TTC549 (cell line): ENCODE results near the gene CRYBA4.
"Not testable (repeated sequence)": the region's sequence is repeated elsewhere in the genome, so short reads cannot be mapped to it uniquely, and the experiment has no call there.

ENCODE experiments used
- FAIRE-seq: peaks from 2 replicates; lab custom pipeline; 2012; peaks lifted over from hg19 to GRCh38; lab: Jason Lieb, UNC

Gene CRYBA4

DNA sequence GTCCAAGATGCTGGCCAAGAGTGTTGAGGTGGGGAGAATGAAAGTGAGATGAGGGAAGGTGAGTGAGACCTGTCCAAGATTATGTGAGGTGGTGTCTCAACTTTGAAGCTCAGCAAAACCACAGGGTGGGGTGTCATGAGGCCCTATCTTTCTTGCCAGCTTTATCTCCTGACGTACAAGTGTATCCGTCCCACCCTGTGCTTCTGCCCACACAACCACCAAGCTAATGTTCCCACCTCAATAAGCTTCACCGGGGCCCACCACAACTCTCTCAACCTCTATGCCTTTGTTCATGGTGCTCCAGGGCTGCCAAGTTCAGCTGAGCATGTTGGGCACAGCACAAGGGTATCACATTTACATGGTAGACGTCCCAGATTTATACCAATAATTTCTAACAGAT, 24.7 kb upstream of the CRYBA4 start:
- no peak for FAIRE-seq

DNA sequence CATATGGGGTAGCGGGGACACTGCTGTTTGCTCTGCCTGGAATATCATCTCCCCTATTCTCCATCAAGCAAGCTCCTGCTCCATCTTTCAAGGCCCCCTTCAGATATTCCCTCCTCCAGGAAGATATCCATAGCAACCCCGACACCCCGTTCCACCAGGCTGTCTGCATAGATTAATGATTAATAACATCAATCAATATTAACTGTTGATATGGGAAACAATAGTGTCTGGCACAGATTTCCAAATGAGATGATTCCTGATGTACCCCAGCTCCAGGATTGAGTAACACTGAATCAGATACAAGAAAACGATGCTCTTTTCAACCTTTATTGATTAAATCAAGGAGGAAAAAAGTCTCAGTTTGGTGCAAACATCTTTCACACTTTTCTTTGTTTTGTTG, 24.3 kb upstream of the CRYBA4 start:
- FAIRE-seq = no peak

DNA sequence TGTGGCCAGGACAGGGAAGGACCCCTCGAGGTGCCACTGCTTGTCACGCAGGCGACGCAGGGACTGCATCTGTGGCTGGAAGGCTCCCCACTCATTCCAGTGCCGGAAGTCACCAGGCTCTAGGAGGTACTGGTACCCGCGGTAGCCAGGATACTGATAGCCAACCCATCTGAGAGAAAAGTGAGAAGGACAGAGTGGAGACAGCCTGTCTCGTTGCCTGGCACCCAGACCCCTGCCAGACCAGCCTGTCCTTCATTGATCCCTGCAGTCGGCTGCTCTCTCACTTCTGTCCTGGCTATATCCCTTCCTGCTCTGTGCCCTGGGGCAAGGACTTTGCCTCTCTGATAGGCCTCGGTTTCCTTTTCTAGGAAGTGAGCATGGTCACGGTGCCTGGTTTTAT, 22.3 kb upstream of the CRYBA4 start:
- FAIRE-seq = no peak

DNA sequence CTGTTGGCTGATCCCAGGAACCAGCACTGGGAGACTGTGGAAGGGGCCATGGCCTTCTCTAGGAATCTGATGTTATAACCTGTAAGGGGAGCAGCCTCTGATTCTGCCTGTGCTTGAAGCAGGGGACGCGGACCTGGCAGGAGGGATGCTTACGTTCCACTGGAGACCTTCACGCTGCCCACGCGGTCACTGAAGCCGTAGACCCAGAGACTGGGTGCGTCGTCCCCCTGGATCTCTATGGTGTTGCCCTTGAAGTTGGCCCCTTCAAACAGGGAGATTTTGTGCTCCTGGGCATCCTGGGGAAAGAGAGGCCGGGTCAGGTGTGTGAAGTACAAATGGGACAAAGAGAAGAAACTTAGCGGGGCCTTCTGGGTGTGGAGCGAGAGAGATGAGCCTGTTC, 20.0 kb upstream of the CRYBA4 start:
- no peak for FAIRE-seq

DNA sequence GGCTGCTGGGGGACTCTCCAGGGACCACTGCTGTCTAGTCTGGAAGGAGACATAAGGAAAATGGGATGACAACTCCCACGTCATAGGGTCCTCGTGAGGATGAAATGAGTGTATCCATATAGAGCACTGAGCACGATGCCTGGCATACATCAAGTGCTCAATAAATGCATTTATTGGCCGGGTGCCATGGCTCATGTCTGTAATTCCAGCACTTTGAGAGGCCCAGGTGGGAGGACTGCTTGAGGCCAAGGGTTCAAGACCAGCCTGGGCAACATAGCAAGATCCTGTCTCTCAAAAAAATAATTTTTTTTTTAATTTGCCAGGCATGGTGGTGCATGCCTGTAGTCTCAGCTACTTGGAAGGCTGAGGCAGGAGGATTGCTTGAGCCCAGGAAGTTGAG, 19.6 kb upstream of the CRYBA4 start:
- no peak for FAIRE-seq

DNA sequence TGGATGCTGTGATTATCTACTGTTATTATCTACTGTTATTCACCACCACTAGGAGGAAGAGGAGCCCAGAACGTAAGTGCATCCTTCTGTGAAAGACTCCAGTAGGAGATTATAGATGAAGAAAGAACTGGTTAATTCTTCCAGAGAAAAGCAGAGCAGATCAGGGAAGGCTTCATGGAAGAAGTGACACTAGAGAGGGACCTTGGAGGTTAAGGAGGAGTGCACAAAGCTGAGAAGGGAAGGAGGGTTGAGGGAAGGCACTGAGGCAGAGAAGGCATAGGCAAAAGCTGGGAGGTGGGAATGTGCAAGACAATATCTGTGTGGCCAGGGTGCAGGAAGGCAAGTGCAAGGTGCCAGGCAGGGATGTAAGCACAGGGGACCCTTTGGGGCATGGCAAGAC, 17.4 kb upstream of the CRYBA4 start:
- FAIRE-seq = no peak

DNA sequence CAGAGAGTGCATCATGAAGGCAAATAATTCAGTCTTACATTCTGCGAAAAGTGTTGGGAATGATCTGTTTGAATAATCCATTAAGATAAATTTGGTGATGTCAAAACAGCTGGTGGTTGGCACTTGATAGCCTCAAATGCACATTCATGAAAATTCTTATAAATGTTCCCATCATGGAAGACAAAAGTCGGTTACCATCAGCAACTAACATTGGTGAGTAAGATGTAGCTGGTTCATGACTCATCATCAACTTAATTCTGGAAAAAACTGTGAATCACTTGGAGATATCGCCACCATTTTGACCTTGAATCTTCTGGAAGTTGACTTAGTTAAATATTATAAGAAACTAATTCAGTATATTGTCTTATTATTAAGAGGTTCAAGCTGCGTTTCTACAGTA, 15.2 kb upstream of the CRYBA4 start:
- FAIRE-seq = no peak

DNA sequence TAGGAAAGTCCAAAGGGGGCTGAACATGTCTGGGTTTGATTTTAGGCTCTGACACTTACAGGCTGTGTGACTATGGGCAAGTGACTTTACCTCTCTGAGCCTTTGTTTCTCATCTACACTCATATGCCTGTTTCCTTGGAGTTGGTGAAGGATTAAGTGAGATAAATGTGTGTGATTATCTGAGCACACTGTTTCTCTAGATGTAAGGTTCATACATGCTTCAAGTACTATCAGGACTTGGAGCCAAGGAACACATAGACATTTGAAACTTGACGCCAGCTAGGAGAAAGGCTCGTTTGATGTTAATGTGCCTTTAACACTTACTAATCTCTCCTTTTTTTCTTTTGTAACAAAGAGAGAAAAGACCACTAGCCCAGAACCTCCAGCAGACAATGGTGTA, 13.6 kb upstream of the CRYBA4 start:
- FAIRE-seq = no peak

DNA sequence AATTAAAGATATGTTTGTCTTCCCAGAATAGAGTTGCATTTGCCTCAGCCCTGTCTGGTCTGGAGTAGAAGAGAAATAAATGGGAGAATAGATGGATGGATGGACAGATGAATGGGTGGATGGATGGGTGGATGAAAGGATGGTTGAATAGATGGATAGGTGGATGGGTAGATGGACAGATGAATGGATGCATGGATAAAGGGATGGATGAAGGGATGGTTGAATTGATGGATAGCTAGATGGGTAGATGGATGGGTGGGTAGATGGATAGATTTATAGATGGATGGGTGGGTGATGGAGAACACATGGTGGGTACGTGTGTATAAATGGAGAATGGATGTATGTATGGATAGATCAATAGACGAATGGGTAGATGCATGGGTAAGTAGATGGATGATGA, 12.5 kb upstream of the CRYBA4 start:
- FAIRE-seq = no peak

DNA sequence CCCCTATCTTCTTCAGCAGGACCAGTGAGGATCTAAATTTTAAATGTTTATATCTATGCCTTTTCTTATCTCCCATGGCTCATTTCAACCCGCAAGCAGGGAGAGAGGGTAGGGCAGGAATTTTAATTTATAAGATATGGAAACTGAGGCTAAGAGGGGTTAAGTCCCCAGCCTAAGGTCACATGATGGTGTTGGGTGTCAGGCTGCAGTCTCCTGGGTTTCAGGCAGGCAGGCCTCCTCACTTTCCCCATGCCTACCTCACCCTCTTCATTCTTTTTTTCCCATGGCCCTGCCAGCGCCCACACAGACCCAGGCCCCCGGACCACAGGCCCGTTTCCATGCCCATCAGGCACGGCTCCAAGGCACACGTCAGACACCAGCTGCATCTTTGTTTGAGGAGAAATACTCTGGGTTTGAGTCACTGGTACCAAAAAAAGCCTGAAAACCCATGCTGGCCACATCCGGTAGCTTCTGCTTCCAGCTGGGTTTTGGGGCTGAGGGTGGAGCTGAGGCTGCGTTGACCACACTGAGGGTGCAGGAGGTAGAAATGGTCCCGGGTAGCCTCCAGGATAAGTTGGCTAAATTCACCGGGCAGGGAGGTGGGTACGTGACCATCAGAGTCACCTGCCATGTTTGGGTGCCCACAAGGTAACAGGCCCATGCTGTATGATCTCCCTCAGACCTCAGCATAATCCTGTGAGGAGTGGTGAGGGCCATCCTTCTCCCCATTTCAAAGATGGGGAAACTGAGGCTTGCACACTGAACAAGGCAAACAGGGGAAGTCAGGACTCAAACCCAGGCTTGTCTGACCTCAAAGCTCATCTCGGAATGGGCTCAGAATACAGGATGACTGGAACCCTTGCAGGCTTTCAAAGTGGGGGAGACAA, 11.4 kb upstream of the CRYBA4 start:
- FAIRE-seq = no peak

DNA sequence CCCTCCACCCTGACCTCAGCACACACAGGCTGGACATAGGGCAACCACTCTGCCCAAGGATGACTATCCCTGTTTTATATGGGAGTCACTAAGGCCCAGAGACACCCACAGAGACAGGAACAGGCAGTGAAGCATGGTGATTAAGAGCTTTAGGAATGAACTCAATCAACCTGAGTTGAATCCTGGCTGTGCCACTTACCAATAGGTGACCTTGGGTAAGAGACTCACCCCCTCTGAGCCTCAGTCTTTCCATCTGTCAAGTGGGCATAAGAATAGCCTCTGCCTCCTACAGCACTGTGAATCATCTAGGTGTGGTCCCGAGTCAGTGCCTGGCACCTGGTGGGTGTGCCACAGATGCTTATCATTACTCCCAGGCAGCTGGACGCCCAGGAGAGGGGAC, 10.8 kb upstream of the CRYBA4 start:
- no peak for FAIRE-seq

DNA sequence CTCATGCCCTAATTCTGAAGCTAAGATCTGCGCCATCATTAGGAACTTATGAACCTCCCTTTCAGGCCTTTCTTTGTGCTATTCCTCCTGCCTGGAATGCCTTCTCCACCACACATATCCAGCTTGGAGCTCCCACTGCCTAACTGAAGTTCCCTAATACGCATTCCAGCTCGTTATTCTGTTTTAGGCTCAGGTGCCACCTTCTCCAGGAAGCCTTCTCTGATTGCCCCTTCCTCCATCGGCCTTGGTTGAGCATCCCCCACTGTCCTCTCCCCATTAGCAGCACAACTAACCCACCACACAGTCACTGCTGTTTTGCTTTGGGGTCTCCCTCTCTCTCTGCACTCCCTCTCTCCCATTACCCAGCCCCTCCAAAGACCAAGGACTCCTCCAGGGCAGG, 9.1 kb upstream of the CRYBA4 start:
- no peak for FAIRE-seq

DNA sequence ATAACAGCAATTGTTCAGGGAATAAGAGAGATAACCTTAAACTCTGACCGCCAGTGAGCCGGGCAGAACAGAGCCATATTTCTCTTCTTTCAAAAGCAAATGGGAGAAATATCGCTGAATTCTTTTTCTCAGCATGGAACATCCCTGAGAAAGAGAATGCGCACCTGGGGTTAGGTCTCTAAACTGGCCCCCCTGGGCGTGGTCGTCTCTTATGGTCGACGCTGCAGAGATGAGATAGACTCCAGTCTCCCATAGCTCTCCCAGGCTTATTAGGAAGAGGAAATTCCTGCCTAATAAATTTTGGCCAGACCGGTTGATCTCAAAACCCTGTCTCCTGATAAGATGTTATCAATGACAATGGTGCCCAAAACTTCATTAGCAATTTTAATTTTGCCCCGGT, 8.0 kb upstream of the CRYBA4 start:
- FAIRE-seq = not testable (repeated sequence)

DNA sequence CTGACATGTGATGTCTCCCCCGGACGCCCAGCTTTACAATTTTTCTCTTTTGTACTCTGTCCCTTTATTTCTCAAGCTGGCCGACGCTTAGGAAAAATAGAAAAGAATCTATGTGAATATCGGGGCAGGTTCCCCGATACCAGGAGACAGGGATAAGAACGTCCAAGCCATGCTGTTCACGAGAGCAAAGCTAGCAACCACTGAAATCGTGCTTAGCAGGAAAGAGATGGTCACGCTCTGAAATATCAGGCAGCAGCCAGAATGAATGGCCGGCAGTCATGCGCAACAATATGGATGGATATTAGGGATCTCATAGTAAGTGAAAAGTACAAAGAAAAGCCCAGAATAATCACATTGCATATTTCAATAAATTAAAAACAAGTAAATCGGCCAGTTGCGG, 7.4 kb upstream of the CRYBA4 start:
- FAIRE-seq = no peak

DNA sequence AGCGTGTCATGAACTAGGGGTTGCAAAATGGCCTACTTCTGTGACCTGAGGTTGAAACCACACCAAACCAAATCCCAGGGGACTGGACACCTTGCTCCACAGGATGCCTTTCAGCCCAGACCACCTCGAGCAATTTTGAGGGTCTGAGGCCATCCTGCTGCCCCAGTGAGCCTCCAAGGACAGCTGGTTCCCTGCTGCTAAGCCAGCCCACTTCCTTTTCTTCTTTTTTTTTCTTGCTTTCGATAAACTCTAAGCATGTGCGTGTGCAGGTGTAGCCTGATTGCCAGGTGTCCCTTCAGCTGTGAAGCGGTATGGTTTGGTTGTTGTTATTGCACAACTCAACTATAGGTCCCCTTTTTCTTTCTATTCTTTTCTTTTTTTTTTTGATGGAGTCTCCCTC, 6.6 kb upstream of the CRYBA4 start:
- no peak for FAIRE-seq

DNA sequence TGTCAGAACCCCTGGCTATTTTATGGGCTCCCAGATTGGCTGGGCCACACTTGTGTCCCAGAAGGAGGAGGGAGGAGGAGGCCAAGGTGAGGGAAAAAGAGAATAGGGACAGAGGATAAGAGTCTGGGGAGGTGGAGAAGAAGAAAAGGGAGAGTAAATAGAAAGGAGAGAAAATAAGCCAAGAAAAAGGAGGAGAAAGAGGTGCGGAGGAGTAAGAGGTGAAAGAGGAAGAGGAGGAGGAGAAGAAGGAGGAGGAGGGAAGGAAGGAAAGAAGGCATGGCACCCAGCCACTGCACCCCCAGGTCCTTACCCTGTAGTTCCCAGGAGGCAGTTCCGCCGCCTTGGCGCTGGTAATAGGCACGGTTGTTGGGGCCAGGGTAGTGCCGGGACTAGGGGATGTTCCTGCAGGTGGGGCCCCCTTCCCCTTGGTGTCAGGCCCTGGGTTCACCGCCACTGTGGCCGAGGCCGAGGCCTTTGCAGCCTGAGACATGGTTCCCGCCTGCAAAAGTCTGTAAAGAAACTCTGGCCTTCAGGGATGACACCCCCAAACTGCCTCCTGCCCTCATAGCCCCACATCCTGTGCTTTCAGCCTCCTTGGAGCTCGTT, 5.8 kb upstream of the CRYBA4 start:
- FAIRE-seq = no peak

DNA sequence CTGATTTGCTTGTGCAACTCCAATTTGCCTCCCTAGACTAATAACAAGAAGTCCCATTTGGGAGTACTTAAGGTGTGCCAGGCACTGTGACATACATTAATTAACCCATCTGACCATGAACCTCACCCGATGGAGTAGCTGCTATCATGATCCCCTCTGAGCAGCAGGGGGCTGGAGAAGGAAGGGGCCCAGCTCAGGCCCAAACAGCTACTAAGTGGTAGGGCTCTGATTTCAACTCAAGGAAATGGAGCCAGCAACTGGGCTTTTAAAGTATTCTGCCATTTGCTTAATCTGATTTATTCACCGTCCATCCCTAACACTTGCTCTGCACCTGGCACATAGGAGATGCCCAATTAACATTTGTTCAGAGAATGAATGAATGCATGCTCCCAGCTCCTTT, 5.1 kb upstream of the CRYBA4 start:
- no peak for FAIRE-seq

DNA sequence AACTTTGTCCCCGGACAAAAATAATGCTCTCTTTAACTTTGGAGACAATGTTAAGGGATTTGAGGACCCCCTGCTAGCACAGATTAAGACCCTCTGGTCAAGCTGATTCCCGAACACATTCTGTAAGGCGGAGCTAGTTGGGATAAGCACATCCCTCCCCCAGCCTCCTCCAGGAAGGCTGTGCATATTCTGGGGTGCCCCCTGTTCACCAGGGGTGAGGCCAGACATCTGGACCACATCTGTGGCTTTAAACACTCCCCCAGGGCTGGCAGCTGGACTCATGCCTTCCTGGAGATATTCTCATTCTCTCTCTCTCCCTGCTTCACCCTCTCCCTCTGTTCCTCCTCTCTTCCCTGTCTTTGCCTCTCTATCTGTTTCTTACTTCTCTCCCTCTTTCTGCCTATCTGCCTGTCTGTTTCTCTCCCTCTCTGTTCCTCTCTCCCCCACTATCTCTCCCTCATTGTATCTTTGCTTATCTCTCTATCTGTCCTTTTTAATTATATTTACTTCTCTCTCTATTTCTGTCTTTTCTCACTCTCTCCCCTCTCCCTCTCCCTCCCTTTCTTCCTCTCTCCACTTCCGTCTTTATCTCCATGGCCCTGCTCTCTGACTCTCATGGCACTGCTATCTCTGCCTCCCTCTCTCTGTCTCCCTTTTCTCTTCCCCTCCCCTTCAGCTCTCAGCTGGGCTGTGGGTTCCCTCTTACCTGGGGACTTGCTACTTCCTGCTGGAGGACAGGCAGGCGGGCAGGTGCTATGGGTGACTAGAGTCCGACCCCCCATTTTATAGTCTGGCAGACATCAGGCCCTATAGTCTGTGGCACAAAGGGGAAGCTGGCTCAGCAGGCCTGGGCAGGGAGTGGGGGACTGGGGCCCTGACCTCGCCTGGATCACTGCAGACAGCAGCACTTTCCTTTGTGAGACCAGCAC, 4.2 kb upstream of the CRYBA4 start, which contains the start of gene CRYBB1:
TSS of gene CRYBB1 (minus strand) at position 757 of the 929 bp plus-strand sequence. CDS start 1,708 bp downstream, outside the sequence.
- FAIRE-seq = no peak

DNA sequence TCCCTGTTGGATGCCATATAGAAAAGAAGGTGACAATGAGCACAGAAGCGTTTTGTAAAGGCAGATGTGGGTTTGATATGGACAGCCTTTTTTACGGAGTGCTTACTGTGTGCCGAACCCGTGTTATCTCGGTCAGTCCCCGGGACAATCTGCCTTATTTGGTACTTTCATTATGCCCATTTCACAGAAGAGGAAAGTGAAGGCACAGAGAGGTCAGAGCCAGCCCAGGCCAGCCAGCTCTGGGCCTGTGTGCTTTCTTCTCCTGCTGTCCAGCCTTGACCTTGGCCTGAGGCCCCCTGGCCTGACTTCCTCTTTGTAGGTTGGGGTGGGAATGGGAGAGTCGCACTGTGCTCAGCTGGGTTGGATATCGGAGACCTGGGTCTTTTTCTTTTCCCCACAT, 3.3 kb upstream of the CRYBA4 start:
- FAIRE-seq = no peak

DNA sequence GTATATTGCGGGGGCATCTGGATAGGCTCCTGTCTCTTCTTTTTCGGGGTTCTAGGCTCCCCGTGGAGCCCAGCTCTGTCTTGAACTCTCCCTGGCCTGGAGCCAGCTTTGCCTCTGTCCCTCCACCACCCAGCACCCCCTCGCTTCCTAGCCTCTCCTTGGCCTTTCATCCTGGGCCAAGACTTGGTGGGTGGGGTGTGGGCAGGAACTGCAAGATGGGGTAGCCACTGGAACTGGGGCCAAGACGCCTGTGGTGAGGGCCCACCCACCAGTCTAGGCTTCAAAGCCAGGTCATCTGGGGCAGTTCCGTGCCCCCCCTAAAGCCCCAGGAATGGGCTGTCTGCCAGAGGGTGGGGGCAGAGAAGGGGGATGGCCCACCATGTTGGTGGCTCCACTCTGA, 2.3 kb upstream of the CRYBA4 start:
- FAIRE-seq = no peak

DNA sequence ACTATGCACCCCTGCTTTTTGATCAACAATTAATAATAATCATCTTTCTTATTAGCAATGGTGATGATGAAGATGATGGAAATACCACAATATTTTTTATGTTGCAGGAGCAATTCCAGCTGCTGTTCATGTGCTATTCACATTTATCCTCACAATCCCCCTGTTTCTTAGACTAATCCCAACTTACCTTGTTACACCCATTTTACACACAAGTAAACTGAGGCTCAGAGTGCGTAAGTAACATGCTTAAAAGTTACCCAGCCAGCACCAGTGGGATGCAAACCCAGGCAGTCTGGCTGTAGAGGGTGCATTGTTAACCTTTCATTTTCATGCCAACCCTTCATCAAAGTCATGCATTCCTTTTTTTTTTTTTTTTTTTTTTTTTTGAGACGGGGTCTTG, 1.6 kb upstream of the CRYBA4 start:
- FAIRE-seq = no peak

DNA sequence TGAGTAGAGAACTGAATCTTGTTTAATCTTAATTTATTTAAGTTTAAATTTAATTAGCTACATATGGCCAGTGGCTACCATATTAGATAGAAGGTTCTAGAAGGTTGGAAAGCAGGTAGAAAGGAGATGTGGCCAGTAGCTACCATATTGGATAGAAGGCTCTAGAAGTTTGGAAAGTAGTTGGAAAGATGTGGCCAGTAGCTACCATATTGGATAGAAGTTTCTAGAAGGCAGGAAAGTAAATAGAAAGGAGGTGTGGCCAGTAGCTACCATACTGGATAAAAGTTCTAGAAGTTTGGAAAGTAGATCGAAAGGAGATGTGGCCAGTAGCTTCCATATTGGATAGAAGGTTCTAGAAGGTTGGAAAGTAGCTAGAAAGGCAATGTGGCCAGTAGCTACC, 2.2 kb downstream of the CRYBA4 start:
- FAIRE-seq = no peak

DNA sequence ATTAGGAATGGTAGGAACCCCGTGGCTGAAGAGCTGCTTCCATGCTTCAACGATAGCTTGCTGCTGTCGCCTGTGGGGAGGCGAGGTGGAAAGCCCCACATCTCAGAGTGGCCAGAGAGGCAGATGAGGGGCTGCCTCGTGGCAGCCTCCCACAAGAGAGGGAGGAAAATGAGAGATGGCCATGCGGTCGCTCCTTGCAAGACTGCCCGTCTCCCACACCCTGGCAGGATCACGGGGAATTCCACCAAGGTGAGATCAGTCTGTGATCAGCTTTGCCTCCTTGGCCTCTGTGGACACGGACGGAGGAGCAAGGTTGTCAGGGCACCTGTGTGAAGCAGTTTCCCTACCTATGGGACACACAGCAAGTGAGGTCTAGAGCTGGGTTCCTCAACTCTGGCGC, 3.0 kb downstream of the CRYBA4 start:
- FAIRE-seq = no peak
